ENCODE data around the gene PLCB1.

PLCB1 gene

DNA sequence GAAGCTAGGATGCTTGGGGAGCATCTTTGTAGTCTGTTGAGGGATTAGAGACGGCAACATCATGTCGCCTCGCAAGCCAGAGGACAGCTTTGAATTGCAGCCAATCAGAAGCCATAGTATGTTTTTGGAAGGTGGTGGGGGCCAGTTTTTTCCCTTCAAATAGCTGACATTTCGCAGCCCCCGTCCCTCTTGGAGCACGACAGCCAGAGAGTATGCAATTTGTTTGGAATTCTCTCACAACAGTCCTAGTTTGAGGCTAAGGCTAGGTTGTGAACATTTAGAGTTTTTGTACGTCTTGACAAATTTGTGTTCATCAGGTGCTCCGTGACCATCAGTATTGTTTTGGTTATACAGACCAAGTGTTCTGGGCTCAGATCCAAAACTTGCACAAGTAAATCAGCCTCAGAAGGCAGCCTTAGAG lies 83.3 kb downstream of the PLCB1 start:
- DNase-seq: no peak

DNA sequence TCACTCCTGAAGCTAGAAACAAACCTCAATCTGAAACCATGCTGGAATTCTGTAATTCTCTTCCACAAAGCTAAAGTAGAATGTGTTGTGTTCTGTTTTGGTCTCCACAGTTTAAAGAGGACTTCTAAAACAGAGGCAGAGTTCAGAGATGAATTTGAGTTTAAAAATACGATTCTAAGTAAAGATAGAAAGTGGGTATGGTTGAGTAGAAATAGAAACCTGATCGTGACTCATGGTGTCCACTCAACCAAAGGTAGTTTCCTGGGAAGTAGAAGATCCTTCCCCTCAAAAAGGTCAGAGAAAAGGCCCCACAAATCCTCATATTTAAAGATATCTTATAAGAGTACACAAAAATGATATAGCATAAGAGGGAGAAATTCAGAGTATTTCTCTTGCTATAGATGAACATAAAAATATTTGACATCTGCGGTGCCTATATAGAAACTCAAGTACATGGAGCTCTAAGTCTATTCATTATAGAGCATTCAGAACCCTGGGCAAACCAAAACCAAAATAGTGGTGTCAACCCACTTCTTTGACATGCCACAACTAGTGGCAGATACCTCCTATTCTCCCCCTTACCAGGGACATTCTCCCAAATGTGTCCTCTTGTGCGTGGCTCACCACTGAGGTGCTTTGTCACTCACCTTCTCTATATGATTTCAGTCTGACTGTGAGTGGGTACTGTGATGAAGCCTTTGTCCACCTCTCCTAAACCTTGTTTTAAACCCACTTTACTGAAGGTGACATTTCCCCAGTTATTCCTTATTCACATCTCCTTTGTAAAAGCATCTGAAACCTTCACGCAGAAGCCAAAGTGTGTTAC lies 84.5 kb downstream of the PLCB1 start:
- no peak for DNase-seq

DNA sequence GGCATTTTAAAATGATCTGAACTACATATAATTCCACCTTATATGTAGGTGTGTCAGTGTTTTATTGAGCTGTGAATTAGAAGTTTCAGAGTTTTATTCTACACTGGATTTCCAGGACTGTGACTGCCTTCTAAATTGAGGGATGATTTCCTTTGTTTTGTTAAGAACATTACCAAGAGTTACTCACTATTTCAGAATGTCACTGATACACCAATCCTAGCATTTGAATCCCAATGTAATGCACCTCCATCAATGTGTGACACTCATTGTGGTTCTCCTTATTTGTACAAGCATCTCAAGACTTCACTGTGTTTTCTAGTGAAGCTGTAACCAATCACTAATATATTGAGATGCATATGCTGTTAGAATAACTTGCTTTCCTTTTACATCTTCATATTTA lies 86.8 kb downstream of the PLCB1 start:
- DNase-seq: no peak

DNA sequence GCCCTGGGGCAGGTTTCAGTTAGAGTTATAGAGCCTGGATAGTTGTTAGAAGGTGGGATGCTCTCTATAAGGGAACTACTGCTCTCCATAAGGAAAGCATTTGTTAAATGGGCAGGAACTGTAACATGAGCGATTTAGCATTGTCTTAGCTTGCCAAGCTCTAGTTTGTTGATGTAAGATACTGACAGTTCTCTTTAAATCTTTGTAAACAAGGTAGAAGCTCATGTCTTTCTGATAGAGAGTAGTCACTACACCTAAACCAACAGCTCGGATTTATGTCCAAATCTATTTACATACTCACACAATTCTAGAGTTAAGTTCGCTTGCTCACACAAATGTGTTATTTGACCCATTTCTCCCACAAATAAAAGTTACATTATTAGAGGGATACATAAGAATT lies 87.3 kb downstream of the PLCB1 start:
- no peak for DNase-seq

DNA sequence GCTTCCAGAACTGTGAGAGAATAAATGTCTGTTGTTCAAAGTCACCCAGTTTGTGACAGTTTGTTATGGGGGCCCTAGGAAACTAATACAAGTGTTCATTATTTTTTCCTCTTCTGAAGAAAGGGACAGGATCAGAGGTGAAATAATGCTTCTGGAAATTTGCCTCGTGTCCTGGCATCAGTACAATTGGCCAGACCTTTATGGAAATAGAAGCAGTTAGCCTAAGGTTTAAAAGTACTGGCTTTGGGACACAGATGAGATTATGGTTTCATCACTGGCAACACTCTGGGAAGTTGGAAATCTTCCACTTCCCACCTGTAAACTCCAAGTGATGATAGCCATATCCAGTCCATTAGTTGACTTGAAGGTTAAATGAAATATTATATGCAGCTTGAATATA lies 88.7 kb downstream of the PLCB1 start:
- DNase-seq: no peak

DNA sequence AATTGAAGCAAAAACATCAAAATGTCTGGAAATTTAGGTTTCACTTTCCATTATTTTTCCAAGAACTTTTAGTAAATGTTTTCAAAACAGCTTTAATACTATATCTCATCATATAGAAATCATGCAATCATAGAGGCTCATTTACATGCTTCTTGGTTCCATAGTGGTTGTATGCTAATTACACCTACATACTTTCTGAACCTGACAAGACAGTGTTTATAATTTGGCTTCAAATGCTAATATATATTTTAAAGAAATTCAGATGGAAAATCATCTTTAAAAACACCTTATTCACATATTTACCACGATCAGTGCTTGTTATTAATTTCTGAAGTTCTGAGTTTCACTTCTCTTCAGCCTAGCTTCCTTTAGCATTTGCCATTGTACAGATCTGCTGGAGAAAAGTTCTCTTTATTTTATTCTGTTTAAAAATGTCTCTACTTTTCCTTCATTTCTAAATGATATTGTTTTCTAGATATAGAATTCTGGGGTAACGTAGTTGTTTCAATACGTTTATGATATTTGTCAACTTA lies 89.9 kb downstream of the PLCB1 start:
- no peak for DNase-seq

DNA sequence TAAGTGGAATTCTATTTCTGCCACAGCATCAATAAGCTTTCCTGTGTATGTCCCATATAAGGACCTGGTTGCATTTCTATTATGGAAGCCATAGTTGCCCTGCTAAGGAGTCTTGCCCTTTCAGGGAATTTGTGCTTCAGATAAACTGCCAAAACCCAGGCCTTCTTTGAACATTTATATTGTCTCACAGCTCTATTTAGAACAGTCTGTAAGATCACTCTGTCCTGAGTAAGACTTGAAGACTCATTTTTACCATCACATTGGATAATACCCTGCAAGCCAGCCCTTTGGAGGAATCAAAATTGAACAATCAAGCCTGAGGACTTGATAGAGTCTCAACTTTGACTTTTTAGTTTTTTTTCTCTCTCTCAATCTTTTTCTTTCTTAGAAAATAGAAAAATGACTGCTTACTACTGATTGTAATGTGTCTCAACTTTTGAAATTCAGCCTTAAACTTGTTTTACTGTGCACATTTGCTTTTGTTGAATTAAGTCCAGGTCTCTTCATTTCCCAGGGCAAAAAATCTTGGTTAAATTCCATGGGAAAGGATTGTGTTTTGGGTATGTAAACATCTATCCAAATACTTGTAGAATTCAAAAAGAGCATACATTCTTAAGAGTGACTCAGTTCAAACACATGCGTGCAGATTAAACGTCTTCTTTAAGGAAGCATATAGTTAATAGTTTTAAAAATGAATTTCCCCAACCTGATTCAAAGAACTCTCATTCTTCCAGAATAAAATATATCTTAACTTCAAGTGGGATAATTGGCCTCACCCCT lies 91.2 kb downstream of the PLCB1 start:
- DNase-seq: no peak

DNA sequence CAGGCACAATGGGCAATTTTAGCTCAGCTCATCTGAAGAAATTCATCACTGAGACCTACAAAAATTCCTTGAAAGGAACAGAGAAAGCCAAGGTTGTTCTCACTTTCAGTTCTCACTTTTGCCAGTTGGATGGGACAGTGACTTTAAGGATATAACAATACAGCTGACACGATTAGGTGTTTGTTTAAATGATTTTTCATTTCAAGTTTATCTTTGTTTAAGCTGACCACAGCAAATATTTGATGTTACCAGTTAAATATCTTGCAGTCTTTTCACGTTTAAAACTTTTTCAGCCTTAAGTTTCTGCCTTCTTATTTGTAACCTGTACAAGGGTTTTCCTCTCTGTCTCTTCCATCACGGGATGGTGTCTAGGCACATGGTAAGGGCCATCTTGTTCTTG lies 93.6 kb downstream of the PLCB1 start:
- no peak for DNase-seq

DNA sequence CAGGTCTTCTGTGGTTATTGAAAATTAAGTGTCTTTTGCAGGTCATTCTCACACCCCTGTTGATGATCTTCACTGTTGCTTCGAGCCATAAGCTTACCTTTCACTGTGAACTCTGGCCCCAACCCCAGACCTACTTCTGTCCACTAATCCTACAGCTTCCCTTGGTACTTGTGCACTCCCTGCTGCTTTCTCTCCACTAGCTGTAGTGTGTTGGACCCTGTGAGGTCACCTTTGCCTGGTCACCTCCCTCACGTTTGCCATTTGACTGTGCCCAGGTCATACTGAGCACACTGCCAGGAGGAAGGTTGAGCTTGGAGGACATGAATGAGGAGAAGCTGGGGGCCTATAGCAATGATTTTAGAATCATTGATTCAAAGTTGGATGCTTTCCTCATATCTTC lies 94.0 kb downstream of the PLCB1 start:
- no peak for DNase-seq

DNA sequence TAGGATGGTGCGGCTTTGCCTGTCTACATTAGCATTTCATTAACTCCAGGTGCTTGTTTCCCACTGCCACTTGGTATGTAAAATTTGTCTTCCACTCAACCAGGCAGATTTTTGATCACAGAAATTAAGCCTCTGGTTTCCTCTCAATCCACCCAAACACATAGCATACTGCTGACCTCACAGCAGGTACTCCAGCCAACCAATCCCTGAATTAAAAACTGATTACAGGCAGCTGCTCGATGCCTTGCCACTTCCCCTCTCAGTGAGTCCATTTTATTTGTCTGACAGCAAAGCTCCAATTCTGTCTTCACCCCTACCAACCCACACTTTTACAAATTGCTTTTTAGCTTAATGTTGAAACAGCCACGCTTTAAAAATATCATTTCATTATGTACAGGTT lies 95.2 kb downstream of the PLCB1 start:
- DNase-seq: no peak

DNA sequence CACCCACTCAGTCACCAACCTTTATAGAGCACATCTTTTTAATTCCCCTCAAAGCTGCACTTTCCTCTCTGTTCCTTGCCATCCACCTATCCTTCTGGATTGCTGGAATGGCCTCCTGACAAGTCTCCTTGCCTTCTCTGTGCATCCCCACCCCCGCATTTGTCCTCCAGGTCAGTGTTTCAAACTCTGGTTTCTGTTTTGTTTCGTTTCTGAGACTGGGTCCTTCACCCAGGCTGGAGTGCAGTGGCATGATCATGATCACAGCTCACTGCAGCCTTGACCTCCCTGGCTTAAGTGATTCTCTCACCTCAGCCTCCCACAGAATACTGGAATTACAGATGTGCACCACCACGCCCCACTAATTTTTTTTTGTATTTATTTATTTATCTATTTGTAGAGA lies 96.2 kb downstream of the PLCB1 start:
- no peak for DNase-seq

DNA sequence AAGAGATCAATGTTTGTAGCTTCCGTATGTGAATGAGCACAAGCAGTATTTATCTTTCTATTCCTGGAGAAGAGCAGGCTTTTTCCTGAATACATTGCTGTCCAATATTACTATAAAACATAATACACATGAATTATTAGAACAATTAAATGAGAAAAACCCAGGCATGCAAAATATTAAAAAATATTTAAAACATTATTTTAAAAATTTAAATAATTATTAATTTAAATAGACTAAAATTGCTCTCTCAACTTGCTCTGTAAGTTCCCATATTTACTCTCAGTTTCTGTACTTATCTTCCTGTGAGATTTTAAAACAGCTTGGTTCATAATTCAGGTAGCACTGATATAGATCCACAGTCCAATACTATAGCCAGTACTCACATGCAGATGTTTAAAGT lies 97.0 kb downstream of the PLCB1 start:
- DNase-seq: no peak

DNA sequence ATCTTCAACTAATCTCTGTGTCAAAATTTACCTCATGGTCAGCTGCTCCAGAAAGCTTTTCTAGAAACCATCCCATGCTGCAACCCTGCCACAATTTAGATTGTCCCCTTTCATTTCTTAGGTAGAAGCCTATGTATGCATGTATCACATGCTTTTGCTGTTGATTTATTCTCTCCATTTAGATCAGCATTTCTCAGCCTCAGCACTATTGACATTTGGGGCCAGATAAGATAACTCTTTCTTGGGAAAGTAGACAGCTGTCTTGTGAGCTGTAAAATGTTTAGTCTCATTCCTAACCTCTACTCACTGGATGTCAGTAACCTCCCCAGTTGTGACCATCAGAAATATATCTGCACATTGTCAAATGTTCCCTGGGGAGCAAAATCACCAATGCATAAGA lies 99.0 kb downstream of the PLCB1 start:
- DNase-seq: no peak

DNA sequence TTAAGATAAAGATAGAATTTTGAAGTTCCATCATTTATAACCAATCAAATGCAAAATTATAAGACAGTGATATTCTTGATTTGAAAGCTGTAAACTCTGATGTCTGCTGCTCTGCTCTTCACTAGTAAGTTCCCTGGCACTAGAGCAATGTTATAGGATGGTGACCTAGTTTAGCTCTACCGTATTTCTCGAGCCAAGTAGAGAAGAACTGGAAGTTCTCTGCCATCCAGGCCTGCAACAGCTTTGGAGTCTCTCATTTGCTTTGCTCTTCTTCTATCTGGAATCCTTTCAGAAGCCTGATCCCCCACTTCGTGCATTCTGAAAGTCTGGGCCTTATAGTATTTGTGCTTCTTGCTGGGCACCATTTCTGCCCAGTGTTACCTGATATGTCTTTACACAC lies 100.3 kb downstream of the PLCB1 start:
- no peak for DNase-seq

DNA sequence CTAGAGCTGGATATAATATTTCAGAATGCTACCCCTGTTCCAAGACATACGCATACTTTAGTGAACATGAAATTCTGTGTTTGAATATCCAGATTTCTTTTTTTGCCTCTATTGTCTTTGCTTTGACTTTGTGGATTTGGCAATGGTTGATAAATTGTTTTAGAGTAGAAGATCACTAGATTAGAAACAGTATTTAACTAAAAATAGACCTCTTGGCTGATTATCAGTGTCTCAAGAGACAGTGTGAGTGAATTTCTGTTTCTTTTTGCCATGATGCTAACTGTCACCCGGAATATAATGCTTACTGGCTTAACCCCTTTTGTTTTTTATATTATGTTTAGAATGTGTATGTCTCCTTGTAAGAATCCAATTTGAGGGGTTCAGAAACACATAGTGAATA lies 102.5 kb downstream of the PLCB1 start:
- no peak for DNase-seq

DNA sequence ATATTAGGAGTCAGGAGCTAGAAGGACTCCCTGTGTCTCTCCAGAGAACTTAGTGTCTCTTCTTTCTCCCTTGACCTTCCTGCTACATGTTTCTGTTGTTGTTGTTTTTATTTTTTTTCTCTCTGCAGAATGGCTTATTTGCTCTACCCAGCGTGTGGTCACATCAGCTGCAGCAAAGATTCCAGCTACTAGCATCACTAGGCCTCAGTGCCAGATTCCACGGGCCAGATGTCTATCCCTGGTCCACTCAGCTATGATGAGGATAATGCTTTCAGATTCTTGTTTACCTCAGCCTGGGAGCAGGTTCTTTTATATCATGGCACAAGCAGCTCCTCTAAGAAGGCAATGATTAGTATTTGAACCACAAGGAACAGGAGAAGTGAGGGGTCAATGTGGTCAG lies 110.0 kb downstream of the PLCB1 start:
- DNase-seq: no peak

DNA sequence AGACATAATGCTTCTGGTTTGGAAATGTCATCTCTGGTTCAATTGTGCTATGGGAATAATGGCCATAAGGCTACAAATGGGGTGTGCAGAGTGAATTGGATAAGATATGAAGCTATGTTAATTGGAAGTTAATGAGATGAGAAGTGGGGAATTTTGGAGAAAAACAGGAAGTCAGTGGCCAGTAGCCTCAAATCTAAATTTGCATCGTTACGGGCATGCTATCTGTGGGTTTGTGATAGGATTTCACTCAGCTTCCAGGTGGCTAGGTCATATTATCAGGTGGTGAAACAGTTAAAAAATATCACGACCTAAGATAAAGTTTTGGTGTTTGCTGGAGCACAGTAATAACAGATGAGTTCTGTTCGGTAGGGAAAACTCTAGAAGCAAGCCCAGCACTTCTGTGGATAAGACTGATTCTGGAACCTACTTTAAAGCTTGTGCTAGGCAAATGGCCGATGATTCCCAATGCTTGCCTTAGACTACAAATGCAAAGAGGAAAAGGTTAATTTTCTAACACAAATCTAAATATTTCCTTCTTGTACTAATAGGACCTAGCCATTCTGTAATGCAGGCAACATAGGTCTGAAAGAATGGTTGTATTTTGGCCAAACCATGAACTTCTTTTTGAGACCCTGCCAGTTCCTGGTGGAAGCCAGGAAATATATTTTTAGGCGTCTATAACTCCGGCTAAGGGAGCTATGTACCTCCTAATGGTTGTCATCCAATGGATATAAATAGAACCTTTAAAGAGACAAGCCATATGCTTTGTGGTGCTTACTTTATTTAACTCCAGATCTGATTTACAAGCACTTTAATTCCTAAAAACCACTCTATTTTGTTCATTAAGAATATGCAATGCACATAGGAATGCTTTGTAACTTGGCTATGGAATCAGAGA lies 111.0 kb downstream of the PLCB1 start:
- no peak for DNase-seq

DNA sequence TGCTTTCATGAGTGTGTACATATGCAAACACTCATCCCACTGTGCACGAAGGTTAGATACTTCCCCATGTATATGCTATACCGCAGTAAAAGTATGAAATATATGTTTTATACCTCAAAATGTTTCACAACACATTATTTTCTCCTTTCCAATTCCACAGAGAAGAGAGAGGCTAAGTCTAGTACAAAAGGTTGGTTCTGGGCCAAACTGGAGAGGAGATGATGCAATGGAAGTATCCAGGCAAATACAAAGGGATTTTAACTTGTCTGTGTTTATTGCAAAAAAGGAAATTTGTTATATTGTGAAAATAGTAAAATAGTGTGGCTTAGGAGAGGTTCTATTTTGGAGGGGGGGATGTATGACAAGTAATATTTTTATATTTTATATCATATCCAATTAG lies 112.6 kb downstream of the PLCB1 start:
- DNase-seq: no peak

DNA sequence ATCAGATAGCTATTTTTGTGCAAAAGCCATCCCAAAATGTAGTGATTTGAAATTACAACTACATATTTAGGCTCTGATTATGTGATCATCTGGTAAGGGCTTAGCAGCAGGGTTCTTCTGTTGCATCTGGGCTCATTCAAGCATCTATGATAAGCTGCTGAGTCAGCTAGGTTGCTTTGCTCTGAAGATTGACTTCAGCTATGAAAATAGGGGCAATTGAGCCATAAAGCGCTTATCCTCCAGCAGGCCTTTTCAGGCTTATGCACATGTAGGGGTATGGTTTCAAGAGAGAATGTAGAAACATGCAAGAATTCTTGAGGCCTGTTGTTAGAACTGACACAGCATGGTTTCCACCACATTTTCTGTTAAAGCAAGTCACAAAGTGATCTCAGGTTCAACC lies 114.1 kb downstream of the PLCB1 start:
- no peak for DNase-seq

DNA sequence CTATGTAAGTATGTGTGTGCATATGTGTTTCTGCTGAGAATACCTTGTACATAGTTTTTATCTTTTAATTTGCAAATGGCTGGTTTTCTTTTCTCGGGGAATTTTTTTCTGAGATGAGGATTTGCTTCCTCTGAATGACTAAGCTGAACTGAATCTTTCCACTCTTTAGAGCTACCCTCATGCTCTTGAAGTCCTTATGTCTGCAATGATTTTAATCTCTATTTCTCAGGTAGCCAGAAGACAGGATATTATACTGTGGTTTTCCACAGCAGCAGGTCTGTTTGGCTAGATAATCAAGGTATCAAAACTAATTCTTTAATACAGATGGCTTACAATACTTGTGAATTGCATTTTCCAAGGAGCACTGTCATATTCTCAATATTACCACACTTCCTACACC lies 114.7 kb downstream of the PLCB1 start:
- DNase-seq: no peak

DNA sequence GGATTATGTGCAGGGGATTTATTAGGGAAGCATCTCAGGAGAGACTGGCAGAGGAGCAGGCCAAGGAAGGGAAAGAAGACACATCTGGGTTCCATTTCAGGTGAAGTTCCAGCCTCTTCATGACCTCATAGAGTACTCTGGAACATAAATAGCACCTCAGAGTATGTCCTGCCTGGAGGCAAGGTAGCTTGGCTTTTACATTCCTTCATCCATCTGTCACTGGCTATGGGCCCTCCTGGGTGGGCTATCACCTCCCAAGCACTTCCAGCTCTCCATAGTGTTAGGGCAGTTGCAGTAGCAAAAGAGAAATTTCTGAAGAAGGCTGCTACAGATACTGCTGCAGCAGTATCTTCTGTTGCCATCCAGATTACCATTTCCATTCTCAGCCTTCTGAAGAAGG lies 116.0 kb downstream of the PLCB1 start:
- no peak for DNase-seq

DNA sequence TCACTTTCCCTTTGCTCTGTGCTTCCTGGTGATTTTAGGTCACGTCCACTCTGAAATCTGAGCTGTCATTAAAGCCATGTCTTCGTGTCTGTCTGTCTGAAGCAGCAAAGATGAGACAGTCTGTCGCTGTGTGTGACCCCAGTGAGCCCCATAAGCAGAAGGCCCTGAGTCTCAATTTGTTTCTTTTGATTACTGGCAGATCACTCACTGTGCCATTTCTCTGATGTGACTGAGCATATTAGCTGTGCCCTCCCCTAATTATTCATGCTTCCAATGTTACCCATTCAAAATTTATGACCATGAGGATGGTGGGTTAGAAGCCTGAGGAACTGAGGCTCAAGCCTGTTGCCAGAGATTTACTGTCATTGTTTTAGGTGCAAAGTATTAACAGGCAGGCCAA lies 117.6 kb downstream of the PLCB1 start:
- DNase-seq: no peak

DNA sequence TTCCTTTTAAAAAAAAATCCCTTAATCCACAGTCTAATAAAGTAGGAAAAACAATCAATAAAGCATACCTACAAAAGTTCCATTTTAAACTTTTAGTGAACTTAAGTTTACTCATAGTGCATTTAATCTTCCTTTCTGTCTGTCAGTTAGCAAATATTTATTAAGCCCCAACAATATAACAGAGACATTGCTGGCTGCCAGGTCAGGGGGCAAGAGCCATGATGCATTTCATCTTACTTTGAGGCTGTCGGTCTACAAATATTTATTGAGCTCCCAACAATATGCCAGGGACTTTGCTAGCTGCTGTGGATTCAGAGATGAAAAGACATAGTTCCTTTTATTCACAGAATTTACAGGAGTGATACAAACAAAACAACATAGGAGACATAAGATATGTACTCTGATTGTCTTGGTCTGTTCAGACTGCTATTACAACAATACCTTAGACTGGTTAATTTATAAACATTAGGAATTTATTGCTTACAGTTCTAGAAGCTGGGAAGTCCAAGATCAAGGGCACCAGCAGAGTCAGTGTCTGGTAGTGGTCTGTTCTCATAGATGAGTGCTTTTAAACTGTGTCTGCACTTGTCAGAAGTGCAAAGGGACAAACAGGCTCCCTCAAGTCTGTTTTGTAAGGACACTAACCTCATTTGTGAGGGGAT lies 118.6 kb downstream of the PLCB1 start:
- no peak for DNase-seq

Data from NCI-H1417 (cell line).